Amygdala (tissue), 56 donors: Measurements from ENCODE around the gene FAM177A1.

Experiments
- DNase-seq, 56 donors: peaks; one replicate each; lab custom pipeline; 2025; lab: John Stamatoyannopoulos, UW

Gene FAM177A1

DNA sequence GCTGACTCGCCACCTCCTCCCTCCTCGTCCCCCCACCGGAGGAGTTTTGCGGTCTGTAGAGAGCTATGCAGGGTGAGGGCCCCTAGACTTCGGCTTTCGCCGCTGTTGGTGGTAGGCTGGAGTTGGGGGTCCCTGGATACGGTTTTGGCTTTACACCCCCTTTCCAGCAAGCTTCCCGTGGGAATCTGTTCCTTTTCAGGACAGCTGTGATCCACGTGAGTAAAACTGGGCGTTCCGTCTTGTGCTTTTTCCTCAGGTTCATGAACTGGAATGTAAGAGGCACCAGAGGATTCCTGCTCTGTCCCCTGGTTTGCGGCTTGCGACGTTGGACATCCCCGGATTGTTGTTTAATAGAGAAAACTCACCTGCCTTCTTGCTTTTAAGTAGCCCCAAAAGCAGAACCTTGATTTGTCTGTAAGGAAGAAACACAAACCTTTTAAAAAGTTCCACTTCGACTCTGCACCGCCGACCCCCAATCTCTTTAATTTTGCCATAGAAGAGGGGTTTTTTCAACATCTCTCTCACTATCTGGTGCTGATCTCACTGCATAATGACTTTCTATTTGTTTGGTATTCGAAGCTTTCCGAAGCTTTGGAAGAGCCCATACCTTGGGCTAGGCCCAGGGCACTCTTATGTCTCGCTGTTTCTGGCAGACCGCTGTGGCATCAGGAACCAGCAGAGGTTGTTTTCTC lies 76.8 kb downstream of the FAM177A1 start:
- peak in 6 of 56 donors; percentile 42 to 82 (median 50) for DNase-seq

DNA sequence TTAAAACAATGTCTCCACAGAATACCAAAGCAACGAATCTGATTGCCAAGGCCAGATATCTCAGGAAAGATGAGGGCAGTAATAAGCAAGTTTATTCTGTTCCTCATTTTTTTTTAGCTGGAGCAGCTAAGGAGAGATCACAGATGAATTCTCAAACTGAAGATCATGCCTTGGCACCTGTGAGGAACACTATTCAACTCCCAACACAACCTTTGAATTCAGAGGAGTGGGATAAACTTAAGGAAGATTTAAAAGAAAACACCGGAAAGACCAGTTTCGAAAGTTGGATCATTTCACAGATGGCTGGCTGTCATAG lies 77.3 kb downstream of the FAM177A1 start:
- no peak for DNase-seq

DNA sequence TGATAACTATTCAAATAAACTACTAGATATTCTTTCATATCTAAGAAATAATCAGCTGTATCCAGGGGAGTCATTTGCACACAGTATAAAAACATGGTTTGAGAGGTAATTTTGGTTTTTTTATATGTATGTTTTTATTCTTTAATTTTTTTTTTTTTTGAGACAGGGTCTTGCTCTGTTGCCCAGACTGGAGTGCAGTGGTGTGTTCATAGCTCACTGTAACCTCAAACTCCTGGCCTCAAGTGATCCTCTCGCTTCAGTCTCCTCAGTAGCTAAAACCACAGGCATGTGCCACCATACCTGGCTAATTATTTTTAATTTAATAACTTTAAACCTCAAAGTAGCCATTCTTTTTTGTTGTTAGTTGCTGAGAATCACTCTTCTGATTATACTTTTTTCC lies 78.1 kb downstream of the FAM177A1 start:
- DNase-seq: no peak
